ENCODE measurements around the gene DCAF12.

DCAF12 gene

GRCh38 chr9:34036625-34037024, 89.9 kb downstream of the DCAF12 start:
- DNase-seq (ENCODE audit: low spot score) = no peak
- Histone ChIP-seq H3K36me3 (replicated peaks in 1 of 2; ENCODE audit: control insufficient read depth in 2 of 2, insufficient read depth in 2 of 2, low read length in 2 of 2) (peaks cover 0 to 45% of the 10 kb centered on the region in 2 donors), H3K9ac (ENCODE audit: low read depth, low read length, poor library complexity) (no peak overlapping the region), H2BK5ac (ENCODE audit: low read length) (no peak overlapping the region), H3K4me1 (ENCODE audit: control insufficient read depth in 2 of 2, insufficient read depth in 1 of 2, low read depth in 1 of 2, low read length in 2 of 2) (no peaks in the 10 kb centered on the region), H2BK120ac (ENCODE audit: low read depth, low read length) (no peak overlapping the region), H4K8ac (ENCODE audit: low read depth, low read length) (no peak overlapping the region), H3K23ac (ENCODE audit: low read depth, low read length, poor library complexity) (no peak overlapping the region), H3K9me3 (replicated peaks in 1 of 2; ENCODE audit: control insufficient read depth in 2 of 2, insufficient read depth in 1 of 2, low read depth in 1 of 2, low read length in 2 of 2) (peaks cover 0 to 10% of the 10 kb centered on the region in 2 donors), H3K4me2 (ENCODE audit: insufficient read depth, low read length, poor library complexity, severe bottlenecking) (no peak overlapping the region), H2AK5ac (ENCODE audit: low read depth, low read length) (no peak overlapping the region), H3K27ac (replicated peaks; ENCODE audit: low read length) (no peak overlapping the region), H3K14ac (ENCODE audit: low read length) (no peak overlapping the region), H2AFZ (ENCODE audit: low read length) (no peak overlapping the region), H2BK15ac (ENCODE audit: low read length) (no peak overlapping the region), H3K27me3 (ENCODE audit: control insufficient read depth in 3 of 3, insufficient read depth in 3 of 3, low read depth in 1 of 3, low read length in 3 of 3) (no peaks in the 10 kb centered on the region), H3K4me3 (ENCODE audit: low read length in 2 of 2) (no peak overlapping the region), H4K91ac (ENCODE audit: low read depth, low read length, poor library complexity) (no peak overlapping the region), H3K4ac (ENCODE audit: low read length) (no peak overlapping the region), H3K18ac (ENCODE audit: low read length) (no peak overlapping the region), H2BK12ac (ENCODE audit: low read length) (no peak overlapping the region), H3K79me1 (ENCODE audit: low read depth, low read length) (peaks cover 4% of the 10 kb centered on the region)
- no CpG with 5 or more reads among the region's 5 CpGs for WGBS, 2 donors (ENCODE audit: extremely low coverage in 2 of 2, insufficient read length in 2 of 2, insufficient replicate concordance in 1 of 2)

Small RNA genes within 50 kb of the gene (small RNA-seq; reads per million reads assigned to genes)
- gene RN7SKP114 (ENCODE audit: insufficient read depth) = 1.2 reads per million

Measured in neuronal stem cell (in vitro differentiated cells).